AG10803 (cell line): ENCODE measurements around the gene COLEC11.

ENCODE experiments used
- DNase-seq: peaks from one replicate; pipeline ENCODE4 v3.0.0; 2010; ENCODE audit warnings: low read depth
- H3K4me3 ChIP-seq: 2 replicates; pipeline ENCODE4 v1.5.1; 2011; ENCODE audit warnings: mild to moderate bottlenecking, low read length, control low read depth
- CTCF ChIP-seq: conservative IDR thresholded peaks from 2 replicates; pipeline ENCODE4 v1.5.1; 2011; ENCODE audit warnings: mild to moderate bottlenecking, low read length, control low read depth, inconsistent platforms

Gene COLEC11

GRCh38 chr2:3601561-3602271 lies 6.8 kb downstream of the COLEC11 start:
- DNase-seq = no peak
- no peak for TF ChIP-seq CTCF
- no peak overlapping the region for H3K4me3 ChIP-seq

GRCh38 chr2:3602553-3603339 lies 7.8 kb downstream of the COLEC11 start:
- DNase-seq = no peak
- H3K4me3 ChIP-seq = no peak overlapping the region
- no peak for TF ChIP-seq CTCF

GRCh38 chr2:3603536-3604206 lies 8.8 kb downstream of the COLEC11 start:
- TF ChIP-seq CTCF = no peak
- no peak overlapping the region for H3K4me3 ChIP-seq
- DNase-seq = no peak

- no peak for TF ChIP-seq CTCF
- no peak overlapping the region for H3K4me3 ChIP-seq
- DNase-seq = no peak
Observed at GRCh38 chr2:3604207-3604877, 9.4 kb downstream of the COLEC11 start.

- DNase-seq = peak; percentile 29
- H3K4me3 ChIP-seq = no peak overlapping the region
- no peak for TF ChIP-seq CTCF
Observed at GRCh38 chr2:3604991-3605961, 10.4 kb downstream of the COLEC11 start.

- no peak overlapping the region for H3K4me3 ChIP-seq
- no peak for DNase-seq
- no peak for TF ChIP-seq CTCF
Observed at GRCh38 chr2:3606028-3606369, 11.1 kb downstream of the COLEC11 start.
